RWPE2 (cell line): ENCODE data around the gene NEU1.

ENCODE experiments used
- ATAC-seq: fragments of 200-7000 bp; cut with Tn5 transposase; 3 replicates; pipeline ENCODE4 v1.9.1; 2021; ENCODE audit warnings: low read depth
- DNase-seq: peaks from one replicate; pipeline ENCODE4 v3.0.0-alpha.2; 2020; ENCODE audit warnings: low spot score
- H3K27ac ChIP-seq: fragments of 450-650 bp; 2 replicates; pipeline ENCODE4 v1.5.1; 2017; ENCODE audit warnings: mild to moderate bottlenecking; ENCODE audit not compliant: poor library complexity, severe bottlenecking
- H3K27me3 ChIP-seq: fragments of 250-450 bp; sonication (Bioruptor Pico); 2 replicates; pipeline ENCODE4 v1.5.1; 2021; ENCODE audit warnings: mild to moderate bottlenecking, moderate library complexity; ENCODE audit not compliant: insufficient read depth, poor library complexity, severe bottlenecking
- H3K36me3 ChIP-seq: fragments of 250-450 bp; sonication (Bioruptor Pico); 2 replicates; pipeline ENCODE4 v1.5.1; 2020; ENCODE audit warnings: low read depth, mild to moderate bottlenecking, moderate library complexity
- H3K4me1 ChIP-seq: fragments of 250-450 bp; sonication (Bioruptor Pico); 2 replicates; pipeline ENCODE4 v1.5.1; 2021; ENCODE audit warnings: mild to moderate bottlenecking, moderate library complexity; ENCODE audit not compliant: insufficient read depth, poor library complexity, severe bottlenecking
- H3K4me3 ChIP-seq: fragments of 250-450 bp; sonication (Bioruptor Pico); 2 replicates; pipeline ENCODE4 v1.5.1; 2021; ENCODE audit warnings: mild to moderate bottlenecking, moderate library complexity; ENCODE audit not compliant: severe bottlenecking
- H3K9me3 ChIP-seq: fragments of 250-450 bp; sonication (Bioruptor Pico); 2 replicates; pipeline ENCODE4 v1.5.1; 2021; ENCODE audit warnings: mild to moderate bottlenecking, moderate library complexity; ENCODE audit not compliant: severe bottlenecking
- CTCF ChIP-seq: fragments of 450-650 bp; IDR thresholded peaks from one replicate; pipeline ENCODE4 v1.5.1; 2017; ENCODE audit warnings: mild to moderate bottlenecking, moderate library complexity; ENCODE audit not compliant: poor library complexity, severe bottlenecking

NEU1 gene

GRCh38 chr6:31878222-31878621 lies 15.6 kb upstream of the NEU1 start:
- H3K4me1 ChIP-seq: no peaks in the 10 kb centered on the region
- H3K36me3 ChIP-seq: peaks cover 29% of the 10 kb centered on the region
- ATAC-seq: no peak
- H3K9me3 ChIP-seq: no peaks in the 10 kb centered on the region
- no peak for TF ChIP-seq CTCF
- no peak overlapping the region for H3K27ac ChIP-seq
- H3K4me3 ChIP-seq: no peak overlapping the region
- DNase-seq: peak; percentile 47
- H3K27me3 ChIP-seq: no peaks in the 10 kb centered on the region

- ATAC-seq: no peak; the same call in 2 of the 3 replicates
- no peak overlapping the region for H3K4me3 ChIP-seq
- DNase-seq: no peak
These were observed 15.1 kb upstream of the NEU1 start for GRCh38 chr6:31877651-31878161.

GRCh38 chr6:31877125-31877650 lies 14.6 kb upstream of the NEU1 start:
- DNase-seq (no peak), ATAC-seq (no peak; the same call in 2 of the 3 replicates)
- H3K36me3 ChIP-seq: peaks cover 19% of the 10 kb centered on the region; the same call in 1 of the 2 replicates
- no peak overlapping the region for H3K4me3 ChIP-seq
- no peaks in the 10 kb centered on the region for H3K9me3 ChIP-seq
- TF ChIP-seq CTCF: no peak
- H3K27ac ChIP-seq: no peak overlapping the region
- no peaks in the 10 kb centered on the region for H3K4me1 ChIP-seq
- no peaks in the 10 kb centered on the region for H3K27me3 ChIP-seq

More at GRCh38 chr6:31877651-31878161, 15.1 kb upstream of the NEU1 start:
- H3K4me1 ChIP-seq: no peaks in the 10 kb centered on the region
- H3K27ac ChIP-seq: no peak overlapping the region
- H3K27me3 ChIP-seq: no peaks in the 10 kb centered on the region
- H3K9me3 ChIP-seq: no peaks in the 10 kb centered on the region
- H3K36me3 ChIP-seq: peaks cover 24% of the 10 kb centered on the region
- TF ChIP-seq CTCF: no peak

GRCh38 chr6:31876357-31876756 lies 13.7 kb upstream of the NEU1 start:
- no peak for DNase-seq
- TF ChIP-seq CTCF: no peak
- Histone ChIP-seq H3K36me3 (peaks cover 10% of the 10 kb centered on the region; the same call in 1 of the 2 replicates), H3K9me3 (no peaks in the 10 kb centered on the region), H3K4me3 (no peak overlapping the region), H3K27me3 (no peaks in the 10 kb centered on the region), H3K4me1 (no peaks in the 10 kb centered on the region), H3K27ac (no peak overlapping the region)
- no peak for ATAC-seq

GRCh38 chr6:31875877-31876276 lies 13.3 kb upstream of the NEU1 start:
- no peak overlapping the region for H3K4me3 ChIP-seq
- H3K9me3 ChIP-seq: no peaks in the 10 kb centered on the region
- H3K27me3 ChIP-seq: no peaks in the 10 kb centered on the region
- DNase-seq (no peak), ATAC-seq (no peak)
- TF ChIP-seq CTCF: no peak
- H3K36me3 ChIP-seq: peaks cover 9% of the 10 kb centered on the region; the same call in 1 of the 2 replicates
- no peak overlapping the region for H3K27ac ChIP-seq
- H3K4me1 ChIP-seq: no peaks in the 10 kb centered on the region
